Motor neuron (in vitro differentiated cells): ENCODE data around the gene UBE2D4. TPM values are rescaled to one million over a fixed set of nuclear protein-coding genes. Genes with fewer than 3 reads are reported as not detected.

Source experiments
- ATAC-seq, 8 experiments: fragments of 200-7000 bp; cut with Tn5 transposase; replicated peaks in 6 of 8; 2 replicates each; pipeline ENCODE4 v1.8.0; 2021; ENCODE audit warnings: mild to moderate bottlenecking in 8 of 8, moderate library complexity in 8 of 8
- H3K27ac ChIP-seq, 2 donors: fragments of 250-450 bp; sonication (Bioruptor Pico); 2 replicates each; pipeline ENCODE4 v1.9.0; 2021; ENCODE audit warnings: antibody characterized with exemption in 2 of 2, mild to moderate bottlenecking in 2 of 2, moderate library complexity in 1 of 2
- H3K4me1 ChIP-seq, 2 donors: fragments of 250-450 bp; sonication (Bioruptor Pico); replicated peaks in 1 of 2; 2 replicates each; pipeline ENCODE4 v1.6.1; 2021; ENCODE audit warnings: antibody characterized with exemption in 2 of 2, mild to moderate bottlenecking in 2 of 2, moderate library complexity in 1 of 2
- H3K4me3 ChIP-seq, 5 donors: fragments of 250-450 bp; sonication (Bioruptor Pico); 2 replicates each; pipeline ENCODE4 v1.9.0; 2021; ENCODE audit warnings: antibody characterized with exemption in 5 of 5, mild to moderate bottlenecking in 5 of 5, moderate library complexity in 4 of 5
- WGBS, 10 experiments: fragments of 450-650 bp; shearing (Covaris generic); methylation state at CpG; one replicate each; pipeline ENCODE4 v1.0.0; 2022; 5-methylcytosine and 5-hydroxymethylcytosine counted together
- in situ Hi-C, 9 experiments: fragments of 400-800 bp; cut with MboI; loops; one replicate each; pipeline ENCODE4 v1.15.0; 2021; ENCODE audit warnings: low sequenced_read_pairs in 9 of 9, low pct_unique_long_range_greater_than_20kb in 2 of 9; ENCODE audit not compliant: unreplicated experiment in 9 of 9
- total RNA-seq, 8 experiments: library from RNA; unstranded; fragments of 300-600 nt; gene quantifications; 2 replicates each; pipeline versions ENCODE4 v1.2.3 to v1.2.4, GENCODE V29; 2022

Gene UBE2D4
- total RNA-seq = 10 to 100 TPM in 5 of 8 experiments, 1 to 10 TPM in 3; 8.3 to 29.7 (median 10.7) TPM

DNA sequence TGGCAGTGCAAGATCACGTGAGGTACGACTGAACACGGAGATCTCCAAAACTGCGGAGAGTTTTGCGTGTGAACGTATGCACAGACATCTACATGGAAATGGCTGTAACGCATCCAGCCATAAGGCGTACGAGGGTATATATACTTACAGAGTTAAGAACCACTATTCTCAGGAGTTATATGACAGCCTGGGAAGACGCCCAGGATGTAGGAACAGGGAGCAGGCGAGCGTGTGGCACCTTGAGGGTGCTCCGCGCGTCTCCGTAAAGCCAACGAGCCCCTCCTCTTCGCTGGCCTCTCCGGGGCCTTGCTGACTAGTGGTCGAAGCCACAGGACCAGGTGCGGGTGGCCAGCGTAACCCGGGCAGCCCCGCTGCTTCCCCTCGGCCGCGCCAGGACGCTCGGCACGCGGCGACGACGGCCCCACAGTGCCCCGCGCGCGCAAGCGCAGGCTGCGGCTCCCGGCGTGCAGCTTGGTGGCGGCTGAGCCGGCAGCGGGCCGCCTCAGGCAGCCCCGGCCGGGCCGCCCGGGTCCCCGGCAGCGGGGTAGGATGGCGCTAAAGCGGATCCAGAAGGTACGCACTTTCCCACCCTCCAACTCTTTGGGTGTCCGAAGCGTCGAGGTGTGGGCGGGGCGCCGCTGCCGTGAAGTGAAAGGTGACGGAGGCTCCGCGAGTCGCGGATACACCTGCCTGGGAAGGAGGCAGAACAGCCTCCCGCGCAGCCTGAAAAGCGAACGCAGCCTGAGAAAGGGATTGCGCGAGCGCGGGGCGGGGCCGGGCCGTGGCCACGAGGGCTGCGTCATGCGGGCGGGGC, at the start of gene UBE2D4:
Gene UBE2D4 (plus strand): TSS at position 453 of the 814 bp plus-strand sequence. CDS start 97 bp downstream, at position 550.
- in situ Hi-C loops = no loop called here
- Histone ChIP-seq H3K4me1 (peaks cover 0 to 10% of the 10 kb centered on the region in 2 donors), H3K27ac (peak within 1 kb of the TSS; percentile 93 to 95), H3K4me3 (peak within 1 kb of the TSS; percentile 61 to 99 (median 71))
- 0 to 17% (median 5%) methylated on average over 3 to 29 of the region's 82 CpGs; no CpG with 5 or more reads in 3 of the 10 experiments for WGBS, 10 experiments
- peak; percentile 93 to 95 (median 93) for ATAC-seq

DNA sequence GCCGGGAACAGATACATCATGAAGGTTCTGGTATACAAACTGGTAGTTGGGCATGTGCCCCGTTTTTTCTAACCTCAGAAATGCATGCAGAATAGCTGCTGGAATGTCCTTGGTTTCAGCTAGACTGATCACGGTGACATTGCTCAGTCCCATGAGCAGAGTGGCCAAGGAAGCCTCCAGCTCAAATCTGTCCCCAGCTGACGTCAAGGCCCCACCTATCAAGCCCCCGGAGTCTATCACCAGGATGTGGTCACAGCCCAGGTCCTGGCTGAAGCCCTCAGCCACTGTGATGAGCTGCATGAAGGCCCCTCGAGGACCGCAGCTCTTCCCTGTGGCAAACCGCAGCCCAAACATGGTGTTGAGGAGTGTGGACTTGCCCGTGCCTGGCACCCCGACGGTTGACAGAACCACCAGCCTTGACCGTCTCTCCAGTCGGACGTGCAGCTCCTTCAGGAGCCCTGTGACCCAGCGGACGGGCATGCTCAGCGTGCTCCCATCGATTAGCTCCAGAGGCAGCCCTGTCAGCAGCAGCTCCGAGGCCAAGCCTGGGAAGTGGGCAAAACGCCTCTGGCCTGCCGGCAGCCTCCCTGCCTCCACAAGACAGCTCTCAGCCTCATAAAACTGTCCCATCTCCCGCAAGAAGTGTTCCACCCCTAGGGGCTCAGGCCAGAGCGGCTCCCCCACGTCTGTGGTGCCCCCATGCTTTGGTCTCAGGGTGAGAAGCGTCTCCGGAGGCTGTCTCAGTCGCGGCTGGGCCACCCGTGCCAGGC, 49.1 kb upstream of the UBE2D4 start:
- no peak overlapping the region for H3K4me3 ChIP-seq
- peaks cover 2 to 5% of the 10 kb centered on the region in 2 donors for H3K4me1 ChIP-seq
- in situ Hi-C loops = no loop called here
- H3K27ac ChIP-seq = no peak overlapping the region
- WGBS, 10 experiments = 73 to 100% (median 78%) methylated on average over 2 to 6 of the region's 29 CpGs; no CpG with 5 or more reads in 7 of the 10 experiments
- no peak for ATAC-seq

DNA sequence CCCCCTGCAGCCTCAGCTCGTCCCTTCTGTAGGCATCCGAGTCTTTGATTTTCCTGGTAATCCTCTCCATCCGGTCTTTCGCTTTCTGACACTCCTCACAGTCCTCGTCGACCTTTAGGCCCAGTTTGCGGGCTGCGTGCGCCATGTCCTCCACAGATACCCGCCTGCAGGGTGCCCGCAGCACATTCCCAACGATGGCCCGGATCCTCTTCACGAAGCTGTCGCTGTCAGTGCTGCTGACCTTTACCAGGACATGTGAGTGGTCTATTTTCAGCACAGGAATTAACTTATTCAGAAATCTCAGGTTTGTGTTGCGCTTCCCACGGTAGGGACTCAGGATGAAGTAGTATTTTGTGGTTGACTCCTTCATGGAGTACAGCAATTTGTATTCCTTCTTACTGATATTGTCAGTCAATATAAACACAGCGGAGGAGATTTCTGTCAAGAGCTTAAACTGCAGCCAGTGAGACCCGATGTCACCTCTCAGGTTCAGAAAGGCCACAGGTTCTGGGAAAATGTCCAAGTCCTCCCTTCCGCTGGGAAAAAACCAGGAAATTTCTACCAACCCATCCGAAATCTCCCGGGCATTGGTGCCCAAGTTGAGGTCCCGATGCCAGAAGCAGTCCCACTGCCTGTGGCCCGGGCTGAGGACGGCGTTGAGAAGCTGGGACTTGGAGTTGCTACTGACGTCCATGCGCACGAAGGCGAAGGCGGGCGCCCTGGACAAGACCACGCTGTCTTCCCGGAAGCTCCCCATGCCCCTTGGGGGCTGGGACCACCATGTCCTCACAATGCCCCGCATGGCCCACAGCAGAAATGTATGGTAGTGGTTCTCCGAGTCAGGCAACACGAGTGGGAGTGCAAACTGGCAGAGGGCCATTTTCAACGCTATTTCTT, 48.0 kb upstream of the UBE2D4 start:
- 82 to 99% (median 94%) methylated on average over 7 to 27 of the region's 38 CpGs; no CpG with 5 or more reads in 1 of the 10 experiments for WGBS, 10 experiments
- Histone ChIP-seq H3K4me1 (no peaks in the 10 kb centered on the region), H3K4me3 (no peak overlapping the region), H3K27ac (no peak overlapping the region)
- in situ Hi-C loops = no loop called here
- no peak for ATAC-seq

DNA sequence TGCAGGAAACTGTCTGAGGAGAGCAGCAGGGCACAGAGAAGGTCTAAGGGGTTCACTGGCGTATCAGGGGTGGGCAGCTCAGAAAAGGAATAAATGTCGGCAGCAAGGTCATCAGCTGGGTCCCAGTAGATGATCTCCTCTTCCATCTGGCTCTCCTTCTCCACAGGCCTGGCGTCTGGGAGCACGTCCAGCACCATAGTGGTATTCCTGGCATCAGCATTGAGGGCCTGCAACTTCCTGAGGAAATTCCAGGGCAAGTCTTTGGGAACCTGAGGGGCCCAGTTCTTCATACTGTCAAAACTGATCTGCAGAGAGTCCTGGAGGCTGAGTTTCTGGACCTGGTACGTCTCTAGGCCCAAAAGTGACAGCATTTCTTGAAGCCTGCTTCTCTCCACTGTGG, 47.4 kb upstream of the UBE2D4 start:
- no peaks in the 10 kb centered on the region for H3K4me1 ChIP-seq
- WGBS, 10 experiments = 60 to 100% (median 90%) methylated on average over 1 to 3 of the region's 5 CpGs; no CpG with 5 or more reads in 1 of the 10 experiments
- ATAC-seq = no peak
- H3K4me3 ChIP-seq = no peak overlapping the region
- H3K27ac ChIP-seq = no peak overlapping the region
- in situ Hi-C loops = no loop called here

DNA sequence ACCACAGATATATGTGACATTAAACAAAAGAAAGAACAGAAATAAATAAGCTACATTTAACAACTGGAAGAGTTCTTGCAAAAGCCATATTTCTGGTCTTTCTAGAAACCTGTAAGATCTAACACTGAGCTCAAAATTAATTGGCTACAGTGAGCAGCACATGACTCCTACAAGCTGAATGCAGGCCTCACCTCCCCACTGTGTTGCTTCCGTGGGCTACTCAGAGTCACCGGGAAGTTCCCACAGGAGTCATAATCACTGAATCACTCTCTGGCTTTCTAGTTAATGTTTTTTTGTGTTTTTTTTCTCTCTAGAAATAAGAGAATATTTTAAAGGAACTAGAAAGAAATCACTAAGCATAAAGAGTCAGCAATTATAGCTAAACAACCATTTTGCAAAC, 46.8 kb upstream of the UBE2D4 start:
- in situ Hi-C loops = no loop called here
- peak in 1 of 8 experiments; percentile 17 for ATAC-seq
- Histone ChIP-seq H3K4me1 (no peaks in the 10 kb centered on the region), H3K27ac (no peak overlapping the region), H3K4me3 (no peak overlapping the region)
- WGBS, 10 experiments = 0 to 100% (median 94%) methylated on average over 1 to 2 of the region's 2 CpGs

DNA sequence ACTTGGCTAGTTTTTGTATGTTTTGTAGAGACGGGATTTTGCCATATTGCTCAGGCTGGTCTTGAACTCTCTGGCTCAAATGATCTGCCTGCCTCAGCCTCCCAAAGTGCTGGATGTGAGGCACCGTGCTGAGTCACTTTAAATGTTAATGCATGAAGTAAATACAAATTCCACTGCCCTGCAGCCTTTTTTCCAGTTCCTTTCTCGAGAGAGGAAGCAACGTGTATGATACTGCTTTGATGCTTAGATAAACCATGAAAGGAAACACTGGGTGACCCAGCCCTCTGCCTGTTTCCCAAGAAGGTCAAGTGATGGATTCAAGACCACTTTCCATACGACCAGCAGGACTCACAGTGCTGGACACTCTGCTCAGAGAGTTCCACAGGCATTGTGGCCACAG, 45.6 kb upstream of the UBE2D4 start:
- Histone ChIP-seq H3K4me1 (no peaks in the 10 kb centered on the region), H3K27ac (no peak overlapping the region), H3K4me3 (no peak overlapping the region)
- in situ Hi-C loops = no loop called here
- 14 to 80% (median 45%) methylated on average over 1 to 5 of the region's 5 CpGs; no CpG with 5 or more reads in 2 of the 10 experiments for WGBS, 10 experiments
- peak in 3 of 8 experiments; percentile 92 to 94 (median 92) for ATAC-seq

DNA sequence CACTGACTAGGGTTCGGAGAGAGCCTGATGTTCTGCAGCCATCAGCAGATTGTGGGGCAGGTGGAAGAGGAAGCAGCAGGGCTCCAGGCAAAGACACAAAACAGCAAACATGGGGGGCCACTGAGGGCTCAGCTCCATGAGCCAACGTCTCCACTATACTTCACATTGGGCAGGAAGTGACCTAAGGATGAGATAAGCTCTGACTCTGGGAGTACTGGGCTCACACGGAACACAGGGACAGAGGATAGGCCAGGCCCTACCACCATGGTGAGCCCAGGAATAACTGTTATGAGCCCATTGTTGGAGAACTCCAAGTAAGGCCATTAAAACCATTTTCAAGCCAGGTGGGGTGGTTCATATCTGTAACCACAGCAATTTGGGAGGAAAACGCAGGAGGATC, 42.0 kb upstream of the UBE2D4 start:
- no peak for ATAC-seq
- Histone ChIP-seq H3K27ac (no peak overlapping the region), H3K4me1 (no peaks in the 10 kb centered on the region), H3K4me3 (no peak overlapping the region)
- WGBS, 10 experiments = 20 to 100% (median 86%) methylated on average over 1 to 4 of the region's 4 CpGs; no CpG with 5 or more reads in 1 of the 10 experiments
- in situ Hi-C loops = no loop called here

DNA sequence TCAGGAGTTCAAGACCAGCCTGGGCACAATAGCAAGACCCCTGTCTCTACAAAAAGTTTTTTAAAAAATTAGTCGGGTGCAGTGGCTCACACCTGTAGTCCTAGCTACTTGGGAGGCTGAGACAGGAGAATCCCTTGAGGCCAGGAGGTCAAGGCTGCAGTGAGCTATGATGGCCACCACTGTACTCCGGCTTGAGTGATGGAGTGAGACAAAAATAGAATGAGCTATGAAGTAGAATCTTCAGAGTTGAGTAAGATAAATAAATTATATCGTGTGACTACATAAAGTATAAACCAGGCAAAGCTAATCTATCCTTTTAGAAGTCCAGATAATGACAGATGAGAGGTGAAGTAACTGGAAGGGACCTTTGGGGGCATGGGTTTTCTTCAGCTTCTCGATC, 41.6 kb upstream of the UBE2D4 start:
- no peak overlapping the region for H3K4me3 ChIP-seq
- no peak for ATAC-seq
- H3K27ac ChIP-seq = no peak overlapping the region
- in situ Hi-C loops = no loop called here
- H3K4me1 ChIP-seq = no peaks in the 10 kb centered on the region
- WGBS, 10 experiments = 63 to 100% (median 90%) methylated on average over 1 to 4 of the region's 4 CpGs; no CpG with 5 or more reads in 1 of the 10 experiments

DNA sequence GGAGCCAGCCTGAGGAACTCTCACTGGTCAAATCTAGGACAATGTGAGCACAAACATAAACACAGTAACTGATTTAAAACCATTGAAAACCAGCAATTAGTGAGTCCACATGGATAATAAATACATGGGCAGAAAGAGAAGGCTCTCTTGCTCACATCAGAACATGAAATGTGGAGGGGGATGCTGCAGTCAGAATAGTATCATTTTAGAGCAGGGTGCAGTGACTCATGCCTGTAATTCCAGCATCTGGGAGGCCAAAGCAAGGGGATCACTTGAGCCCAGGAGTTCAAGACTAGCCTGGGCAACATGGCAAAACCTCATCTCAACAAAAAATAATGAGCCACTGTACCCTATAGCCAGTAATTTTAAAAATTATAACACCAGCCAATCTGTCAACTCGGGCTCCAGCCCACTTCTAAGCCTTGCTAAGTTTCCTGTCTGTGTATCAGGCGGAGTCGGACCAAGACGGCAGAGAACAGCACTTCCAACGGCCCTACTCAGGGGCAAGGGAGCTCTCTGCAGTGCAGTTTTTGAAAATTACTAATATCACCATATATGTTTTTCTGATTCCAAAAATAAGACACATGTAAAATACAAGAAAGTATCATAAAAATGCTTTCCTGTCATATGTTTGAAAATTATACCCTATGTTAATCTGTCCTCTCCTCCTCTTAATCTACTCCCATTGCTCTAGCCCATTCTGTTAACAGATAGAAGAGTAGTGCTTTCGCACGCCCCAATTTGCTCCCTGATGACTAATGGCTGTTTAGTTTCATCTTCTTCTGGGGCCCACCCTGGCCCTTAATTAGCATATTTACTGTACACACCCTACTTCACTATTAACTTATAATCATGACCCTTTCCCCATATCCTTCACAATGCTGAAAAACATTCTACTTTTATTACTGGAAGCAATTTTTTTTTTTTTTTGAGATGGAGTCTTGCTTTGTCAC, 37.0 kb upstream of the UBE2D4 start:
- ATAC-seq = peak in 6 of 8 experiments; percentile 37 to 95 (median 78)
- Histone ChIP-seq H3K4me3 (no peak overlapping the region), H3K27ac (no peak overlapping the region), H3K4me1 (no peaks in the 10 kb centered on the region)
- 0 to 100% (median 92%) methylated on average over 1 to 5 of the region's 7 CpGs; no CpG with 5 or more reads in 2 of the 10 experiments for WGBS, 10 experiments
- in situ Hi-C loops = no loop called here

DNA sequence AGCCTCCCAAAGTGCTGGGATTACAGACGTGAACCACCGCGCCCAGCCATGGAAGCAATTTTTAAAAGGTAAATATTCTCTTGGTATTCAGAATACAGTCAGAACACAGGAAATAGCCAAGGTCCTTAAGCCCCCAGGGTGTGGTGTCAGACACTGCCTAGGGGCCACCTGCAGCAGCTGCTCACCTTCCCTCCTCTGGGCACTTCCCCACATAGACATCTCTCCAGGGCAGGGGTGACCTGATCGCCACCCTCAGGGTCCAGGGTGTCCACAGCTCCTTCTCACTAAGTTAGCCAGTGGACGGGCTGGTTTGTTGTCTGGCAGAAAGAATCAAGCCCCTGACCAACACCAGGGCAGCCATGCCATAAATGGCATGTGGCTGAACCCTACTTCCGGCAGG, 35.8 kb upstream of the UBE2D4 start:
- Histone ChIP-seq H3K4me1 (no peaks in the 10 kb centered on the region), H3K27ac (no peak overlapping the region), H3K4me3 (no peak overlapping the region)
- WGBS, 10 experiments = 78 to 100% (median 85%) methylated on average over 1 to 2 of the region's 6 CpGs; no CpG with 5 or more reads in 6 of the 10 experiments
- in situ Hi-C loops = no loop called here
- ATAC-seq = no peak

DNA sequence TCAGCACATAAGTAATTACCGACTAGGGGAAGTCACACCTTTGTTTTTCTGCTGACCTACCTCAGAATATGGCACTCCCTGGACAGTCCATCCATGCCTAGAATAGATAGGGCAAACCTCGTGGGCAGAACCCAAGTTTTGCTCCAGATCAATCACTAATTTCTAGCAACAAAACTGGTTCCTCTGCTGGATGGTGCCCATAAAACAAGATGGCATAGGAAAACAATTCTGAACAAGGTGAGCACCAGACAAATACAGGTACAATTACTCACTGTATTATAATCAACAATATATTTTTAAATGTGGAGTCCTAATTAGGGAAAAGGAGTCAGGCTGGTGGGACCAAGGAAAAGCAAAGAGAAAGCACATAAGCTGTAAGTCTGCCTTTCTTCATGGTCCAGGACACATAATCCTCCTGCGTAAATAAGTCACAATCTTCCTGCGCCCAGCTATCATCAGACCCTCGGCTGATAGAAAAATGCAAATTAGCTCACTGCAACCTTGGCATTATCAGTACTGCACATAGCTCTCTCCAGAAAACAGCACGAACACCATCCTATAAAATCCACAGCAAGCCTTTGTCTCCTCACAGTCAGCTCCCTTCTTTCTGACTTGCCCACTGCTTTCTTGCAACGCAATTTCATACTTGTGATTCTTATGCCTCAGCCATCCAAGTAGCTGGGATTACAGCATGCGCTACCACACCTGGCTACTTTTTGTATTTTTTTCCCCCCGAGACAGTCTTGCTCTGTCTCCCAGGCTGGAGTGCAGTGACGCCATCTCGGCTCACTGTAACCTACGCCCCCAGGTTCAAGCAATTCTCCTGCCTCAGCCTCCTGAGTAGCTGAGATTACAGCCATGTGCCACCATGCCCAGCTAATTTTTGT, 34.9 kb upstream of the UBE2D4 start:
- Histone ChIP-seq H3K4me1 (no peaks in the 10 kb centered on the region), H3K27ac (no peak overlapping the region), H3K4me3 (no peak overlapping the region)
- no peak for ATAC-seq
- in situ Hi-C loops = no loop called here
- whole genome bisulfite sequencing, 10 experiments = 84 to 100% (median 92%) methylated on average over 1 to 12 of the region's 12 CpGs; no CpG with 5 or more reads in 1 of the 10 experiments
